HuH-7.5 (cell line): ENCODE measurements around the gene ELP4.
"Not testable (repeated sequence)": the region's sequence is repeated elsewhere in the genome, so short reads cannot be mapped to it uniquely, and the experiment has no call there.

ENCODE experiments used
- DNase-seq: peaks from one replicate; pipeline ENCODE4 v3.0.0; 2011; ENCODE audit warnings: low spot score

ELP4 gene

GRCh38 chr11:31706357-31706756, 196.8 kb downstream of the ELP4 start:
- DNase-seq, result no peak

GRCh38 chr11:31711137-31711536, 201.6 kb downstream of the ELP4 start:
- DNase-seq, result no peak

DNA sequence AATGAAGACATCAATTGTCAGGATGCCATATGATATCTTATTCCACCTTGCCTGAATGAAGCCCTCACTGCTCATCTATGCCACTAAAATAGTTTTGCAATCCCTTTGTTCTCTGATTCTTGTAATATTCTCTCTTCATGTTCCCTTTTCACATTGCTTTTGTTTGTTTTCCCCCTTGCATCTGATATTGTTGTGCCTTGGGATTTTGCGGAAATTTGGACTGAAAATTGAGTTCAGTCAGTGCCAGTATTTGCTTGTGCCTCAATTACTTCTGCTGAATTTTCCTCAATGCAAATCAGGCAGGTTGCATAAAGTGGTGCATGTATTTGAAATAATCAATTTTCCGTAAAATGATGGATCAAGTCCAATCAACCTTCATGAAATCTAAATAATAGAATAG, 203.3 kb downstream of the ELP4 start:
- DNase-seq, result no peak

GRCh38 chr11:31714840-31715239, 205.3 kb downstream of the ELP4 start:
- DNase-seq, result no peak

GRCh38 chr11:31720225-31720624, 210.7 kb downstream of the ELP4 start:
- DNase-seq, result no peak

- no peak for DNase-seq
These were observed 211.3 kb downstream of the ELP4 start for GRCh38 chr11:31720671-31721365.

DNA sequence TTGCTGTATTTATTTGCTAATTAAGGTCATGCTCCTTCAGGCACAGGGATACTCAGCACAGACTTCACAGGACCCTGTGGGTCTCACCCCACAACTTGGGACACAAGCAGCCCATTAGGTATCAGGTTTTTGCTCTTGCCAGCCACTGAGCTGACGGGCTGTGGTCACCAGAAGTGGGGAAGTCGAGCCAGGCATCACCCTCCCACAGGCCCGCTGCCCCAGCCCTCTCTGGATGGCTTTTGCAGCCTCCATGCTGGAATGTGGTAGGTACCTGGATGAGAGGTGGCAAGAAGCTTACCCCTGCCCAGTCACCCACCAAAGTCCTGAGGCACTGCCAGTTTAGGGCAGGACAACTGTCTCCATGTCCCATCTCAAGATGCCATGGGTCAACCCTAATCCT, 213.2 kb downstream of the ELP4 start:
- no peak for DNase-seq

GRCh38 chr11:31725176-31725575, 215.6 kb downstream of the ELP4 start:
- DNase-seq, result no peak

DNA sequence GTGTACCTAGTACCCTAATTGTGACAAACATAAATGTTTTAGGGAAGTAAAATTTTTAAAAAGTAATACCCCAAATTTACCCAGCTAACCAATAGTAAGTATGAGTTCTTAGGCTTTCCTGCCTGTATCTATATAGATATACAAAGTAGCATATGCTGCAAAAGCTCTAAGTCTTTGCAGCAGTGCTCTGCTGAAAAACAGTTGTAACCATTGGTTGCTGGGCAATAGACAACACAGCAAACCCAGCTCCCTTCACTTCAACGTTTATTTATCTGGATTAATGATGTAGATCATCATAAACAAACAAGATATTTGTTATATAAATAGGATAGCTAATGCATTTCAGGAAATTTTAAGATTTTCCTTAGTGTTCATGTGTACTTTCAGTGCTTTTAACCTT, 218.9 kb downstream of the ELP4 start:
- no peak for DNase-seq

GRCh38 chr11:31740131-31740530, 230.6 kb downstream of the ELP4 start:
- no peak for DNase-seq

DNA sequence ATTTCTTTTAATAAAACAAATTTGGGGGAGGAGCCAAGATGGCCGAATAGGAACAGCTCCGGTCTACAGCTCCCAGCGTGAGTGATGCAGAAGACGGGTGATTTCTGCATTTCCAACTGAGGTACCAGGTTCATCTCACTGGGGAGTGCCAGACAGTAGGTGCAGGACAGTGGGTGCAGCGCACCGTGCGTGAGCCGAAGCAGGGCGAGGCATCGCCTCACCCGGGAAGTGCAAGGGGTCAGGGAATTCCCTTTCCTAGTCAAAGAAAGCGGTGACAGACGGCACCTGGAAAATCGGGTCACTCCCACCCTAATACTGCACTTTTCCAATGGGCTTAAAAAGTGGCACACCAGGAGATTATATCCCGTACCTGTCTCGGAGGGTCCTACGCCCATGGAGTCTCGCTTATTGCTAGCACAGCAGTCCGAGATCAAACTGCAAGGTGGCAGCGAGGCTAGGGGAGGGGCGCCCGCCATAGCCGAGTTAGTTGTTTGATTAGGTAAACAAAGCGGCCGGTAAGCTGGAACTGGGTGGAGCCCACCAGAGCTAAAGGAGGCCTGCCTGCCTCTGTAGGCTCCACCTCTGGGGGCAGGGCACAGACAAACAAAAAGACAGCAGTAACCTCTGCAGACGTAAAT, 231.3 kb downstream of the ELP4 start:
- DNase-seq, result not testable (repeated sequence)

DNA sequence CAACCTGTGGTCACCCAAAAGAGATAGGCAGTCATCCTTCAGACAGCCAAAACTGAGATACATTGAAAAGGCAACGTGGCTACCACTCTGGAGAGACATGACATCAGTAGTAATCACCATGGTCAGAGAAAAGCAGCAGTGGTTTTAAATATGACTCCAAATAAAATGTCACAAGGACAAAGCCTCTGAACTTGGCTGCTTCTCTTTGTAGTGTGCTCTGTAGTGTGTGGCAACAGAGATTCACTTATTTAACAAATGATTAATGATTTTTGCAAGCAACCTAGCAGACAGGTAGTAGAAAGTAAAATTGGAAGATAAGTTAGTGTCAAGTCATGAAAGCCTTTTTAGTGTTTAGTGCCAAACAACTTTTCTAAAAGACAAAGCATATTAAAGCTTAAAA, 238.0 kb downstream of the ELP4 start:
- no peak for DNase-seq

DNA sequence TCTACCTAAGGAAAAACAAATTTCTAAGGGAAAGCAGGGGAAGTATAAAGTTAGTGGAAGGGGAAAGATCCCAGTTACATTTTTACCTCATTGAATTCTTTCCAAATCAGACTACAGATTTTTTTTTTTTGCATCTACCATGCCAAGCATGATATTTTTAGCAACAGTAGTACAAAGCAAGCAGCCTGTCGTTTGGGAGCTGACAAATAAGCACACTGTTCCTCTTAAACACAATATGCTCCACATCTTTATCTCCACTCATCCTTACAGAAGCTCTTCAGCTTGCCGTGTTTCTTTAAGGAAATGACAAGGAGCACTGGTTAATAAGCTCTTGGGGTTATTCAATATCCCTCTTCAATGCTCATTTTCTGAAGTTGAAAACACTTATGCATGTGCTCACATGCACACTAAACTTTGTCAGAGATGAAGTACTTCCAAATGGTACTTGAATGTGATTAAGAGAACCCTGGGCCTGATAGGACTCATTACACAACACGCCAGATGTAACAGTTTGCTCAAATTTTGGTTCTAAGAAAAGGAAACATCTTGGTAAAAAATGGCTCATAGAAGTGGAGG, 247.8 kb downstream of the ELP4 start:
- DNase-seq, result no peak

DNA sequence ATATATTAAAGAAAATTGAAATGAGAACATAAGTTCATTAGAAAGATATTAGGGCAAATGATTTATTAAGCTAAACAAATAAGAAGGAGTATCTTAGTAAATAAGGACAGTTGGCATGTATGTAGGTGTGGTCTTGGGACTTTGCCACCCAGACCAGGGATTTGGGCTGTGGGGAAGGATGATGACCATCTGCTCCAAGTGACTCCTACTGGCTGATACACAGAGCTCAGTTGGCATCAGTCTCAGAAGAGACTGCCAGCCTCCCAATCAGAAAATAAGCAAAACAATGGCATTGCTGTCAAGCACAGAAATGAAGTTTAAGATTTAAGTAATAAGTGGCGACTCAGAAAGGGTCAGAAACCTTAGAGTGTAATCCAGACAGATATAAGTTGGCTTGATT, 252.1 kb downstream of the ELP4 start:
- no peak for DNase-seq

DNA sequence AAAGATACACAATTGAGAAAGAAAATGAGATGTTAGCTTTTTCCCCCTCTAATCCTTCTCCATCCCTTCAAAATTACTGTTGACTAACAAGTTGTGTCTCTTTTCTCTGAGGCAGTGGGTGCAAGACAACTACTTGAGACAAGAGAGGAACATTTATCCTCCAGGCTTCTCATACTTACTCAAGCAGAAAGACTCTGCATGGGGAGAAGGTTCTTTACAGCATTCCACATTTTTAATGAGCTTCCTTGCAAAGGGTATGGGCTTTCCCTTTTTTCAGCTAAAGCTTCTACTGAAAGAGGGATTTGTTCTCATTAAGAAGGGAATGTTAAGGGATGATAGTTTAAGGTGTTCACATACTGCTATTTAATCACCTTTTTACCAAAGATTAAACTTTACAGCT, 253.7 kb downstream of the ELP4 start:
- no peak for DNase-seq

GRCh38 chr11:31764261-31764660, 254.7 kb downstream of the ELP4 start:
- DNase-seq, result no peak

DNA sequence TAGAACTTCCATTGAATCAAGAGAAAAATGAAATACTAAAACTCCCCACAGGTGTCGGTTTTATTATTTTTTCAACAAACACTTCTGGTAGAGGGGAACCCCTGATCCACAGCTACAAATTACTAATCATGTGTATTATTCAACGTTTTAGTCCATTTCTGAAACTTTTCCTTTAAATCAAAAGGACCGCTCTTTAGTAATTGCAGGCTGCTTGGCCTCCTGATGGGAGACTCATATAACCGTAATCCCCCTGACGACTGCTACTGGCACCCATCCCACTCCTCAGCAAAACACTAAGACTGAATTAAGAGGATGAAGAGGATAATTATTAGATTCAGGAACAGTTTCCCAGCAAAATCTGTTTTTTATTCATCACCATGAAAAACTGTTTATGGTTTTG, 255.2 kb downstream of the ELP4 start:
- DNase-seq, result no peak

DNA sequence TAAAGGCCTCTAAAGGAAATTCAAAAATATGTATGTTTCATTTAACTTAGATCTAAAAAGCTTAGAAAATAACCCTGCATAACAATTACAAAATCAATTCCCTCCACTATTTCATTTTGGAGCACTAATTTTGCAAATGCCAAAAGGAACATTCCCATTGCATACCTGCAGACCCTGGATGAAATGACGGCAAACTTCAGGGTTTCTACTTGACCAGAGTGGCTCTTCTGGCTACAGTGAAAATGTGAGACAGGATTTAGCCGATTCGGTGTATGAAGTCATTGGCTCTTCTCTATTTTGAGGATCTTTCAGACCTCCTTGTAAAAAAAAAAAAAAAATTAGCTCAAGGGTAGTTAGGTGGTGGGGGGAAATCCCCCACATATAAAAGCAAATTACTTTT, 257.5 kb downstream of the ELP4 start:
- no peak for DNase-seq

- DNase-seq, result no peak
These were observed 258.1 kb downstream of the ELP4 start for GRCh38 chr11:31767685-31768084.

- DNase-seq, result no peak
These were observed 259.4 kb downstream of the ELP4 start for GRCh38 chr11:31768749-31769640.

DNA sequence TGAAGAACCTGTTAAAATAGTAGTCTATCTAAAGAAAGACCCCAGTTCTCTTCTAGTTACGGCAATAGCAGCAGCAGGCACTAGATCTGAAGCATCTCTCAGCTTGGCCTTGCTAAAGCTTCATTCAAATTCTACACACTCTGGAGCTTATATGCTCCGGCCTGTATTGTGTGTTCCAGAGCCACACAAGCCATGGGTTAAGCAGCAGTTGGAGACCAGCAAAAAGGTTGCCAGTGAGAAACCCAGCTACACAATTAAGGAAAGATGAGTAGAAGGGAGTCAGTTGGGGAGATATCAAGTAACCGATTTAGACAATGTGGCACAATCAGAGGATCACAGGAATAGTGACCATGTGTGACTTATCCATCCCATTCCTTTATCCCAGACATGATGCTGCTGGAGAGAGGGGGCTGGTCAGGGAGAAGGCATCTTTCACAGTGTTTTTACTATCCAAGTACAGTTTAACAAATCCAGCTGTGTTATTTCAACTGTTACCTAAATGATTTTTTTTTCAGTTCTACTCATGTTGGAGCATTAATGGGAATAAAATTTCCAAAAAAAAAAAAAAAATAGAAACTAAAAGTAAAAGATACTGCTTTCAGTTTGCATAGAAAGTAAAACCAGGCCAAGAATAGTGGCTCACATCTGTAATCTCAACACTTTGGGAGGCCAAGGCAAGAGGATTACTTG, 260.6 kb downstream of the ELP4 start:
- DNase-seq, result no peak

- no peak for DNase-seq
These were observed 262.8 kb downstream of the ELP4 start for GRCh38 chr11:31772412-31772811.
